Activated naive CD4-positive, alpha-beta T cell treated with anti-CD3 and anti-CD28 coated beads for 36 hours (primary cell): ENCODE data around the gene RNGTT. TPM values are rescaled to one million over a fixed set of nuclear protein-coding genes. Genes with fewer than 3 reads are reported as not detected.
"Not testable (repeated sequence)": the region's sequence is repeated elsewhere in the genome, so short reads cannot be mapped to it uniquely, and the experiment has no call there.

ENCODE experiments used
- CTCF ChIA-PET: fragments of 350-600 bp; sonication (Branson Sonifier 250); formaldehyde crosslinking; loops from one replicate; lab custom pipeline; 2021; ENCODE audit warnings: antibody characterized with exemption; lab: Charles Lee
- DNase-seq: peaks from one replicate; pipeline ENCODE4 v3.0.0-alpha.2; 2020
- H3K27ac Mint-ChIP-seq: one replicate; pipeline ENCODE4 v1.8.0; 2021; ENCODE audit warnings: mild to moderate bottlenecking, mixed read lengths
- H3K27me3 Mint-ChIP-seq: one replicate; pipeline ENCODE4 v1.8.0; 2021; ENCODE audit warnings: low read depth, mixed read lengths
- H3K36me3 Mint-ChIP-seq: one replicate; pipeline ENCODE4 v1.8.0; 2021; ENCODE audit warnings: low read depth, mixed read lengths
- H3K4me1 Mint-ChIP-seq: one replicate; pipeline ENCODE4 v1.8.0; 2021; ENCODE audit warnings: low read depth, mixed read lengths
- H3K4me3 Mint-ChIP-seq: one replicate; pipeline ENCODE4 v1.8.0; 2021; ENCODE audit warnings: mild to moderate bottlenecking, moderate library complexity, mixed read lengths
- H3K9me3 Mint-ChIP-seq: one replicate; pipeline ENCODE4 v1.8.0; 2021; ENCODE audit warnings: mixed read lengths
- intact Hi-C: fragments of 100-400 bp; cut with micrococcal nuclease; formaldehyde crosslinking; loops from one replicate; pipeline ENCODE4 v1.15.1; 2023
- total RNA-seq, 2 experiments: library from RNA; stranded (reverse); gene quantifications; one replicate each; pipeline ENCODE4 v1.2.3, GENCODE V29; 2021

Gene RNGTT
- total RNA-seq, 2 experiments from 2014 or later = 21.7 to 23.5 TPM

DNA sequence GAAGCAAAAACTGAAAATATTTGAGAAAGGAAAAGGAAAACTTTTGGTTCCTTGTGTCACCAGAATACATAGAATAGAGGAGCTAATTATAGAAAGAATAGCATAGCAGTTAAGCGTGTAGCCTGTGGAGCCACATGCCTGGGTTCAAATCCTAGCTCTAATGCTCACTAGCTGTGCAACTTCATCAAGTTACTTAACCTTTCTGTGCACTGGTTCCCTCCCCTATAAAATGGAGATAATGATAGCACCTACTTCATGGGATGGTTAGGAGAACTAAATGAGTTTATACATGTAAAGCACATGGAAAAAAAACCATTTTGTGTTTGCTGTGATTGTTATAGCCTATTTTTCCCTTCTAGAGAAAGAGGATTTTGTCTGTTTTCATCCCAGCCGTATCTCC is 24.5 kb upstream of the RNGTT start:
- H3K4me1 Mint-ChIP-seq = no peaks in the 10 kb centered on the region
- H3K36me3 Mint-ChIP-seq = no peaks in the 10 kb centered on the region
- no peaks in the 10 kb centered on the region for H3K27me3 Mint-ChIP-seq
- DNase-seq = no peak
- intact Hi-C loops = no loop called here
- no peak overlapping the region for H3K27ac Mint-ChIP-seq
- no peaks in the 10 kb centered on the region for H3K9me3 Mint-ChIP-seq
- CTCF ChIA-PET = no interaction called here
- H3K4me3 Mint-ChIP-seq = no peak overlapping the region

DNA sequence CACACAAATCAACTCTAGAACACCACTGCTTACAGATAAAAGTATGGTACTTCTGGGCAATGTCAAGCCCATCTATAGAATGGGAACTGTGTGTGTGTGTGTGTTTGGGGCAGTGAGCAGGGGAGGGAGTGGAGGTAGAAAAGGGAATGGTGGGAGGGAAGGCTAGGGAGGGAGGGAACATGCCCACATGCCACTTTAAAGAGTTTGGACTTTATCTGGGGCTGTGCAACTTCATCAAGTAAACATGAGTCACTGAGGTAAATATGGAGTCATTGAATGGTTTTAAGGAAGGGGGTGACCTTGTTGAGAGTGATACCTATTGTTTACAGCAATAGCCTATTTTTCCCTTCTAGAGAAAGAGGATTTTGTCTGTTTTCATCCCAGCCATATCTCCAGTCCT is 22.5 kb upstream of the RNGTT start:
- CTCF ChIA-PET = interaction anchor here (1.1 kb wide), 1 partner anchor 236 kb away, joined by 3 read pairs; no protein-coding TSS in a partner anchor
- no peaks in the 10 kb centered on the region for H3K27me3 Mint-ChIP-seq
- no peak overlapping the region for H3K4me3 Mint-ChIP-seq
- intact Hi-C loops = no loop called here
- no peak for DNase-seq
- H3K4me1 Mint-ChIP-seq = no peaks in the 10 kb centered on the region
- no peaks in the 10 kb centered on the region for H3K36me3 Mint-ChIP-seq
- H3K9me3 Mint-ChIP-seq = no peaks in the 10 kb centered on the region
- no peak overlapping the region for H3K27ac Mint-ChIP-seq

DNA sequence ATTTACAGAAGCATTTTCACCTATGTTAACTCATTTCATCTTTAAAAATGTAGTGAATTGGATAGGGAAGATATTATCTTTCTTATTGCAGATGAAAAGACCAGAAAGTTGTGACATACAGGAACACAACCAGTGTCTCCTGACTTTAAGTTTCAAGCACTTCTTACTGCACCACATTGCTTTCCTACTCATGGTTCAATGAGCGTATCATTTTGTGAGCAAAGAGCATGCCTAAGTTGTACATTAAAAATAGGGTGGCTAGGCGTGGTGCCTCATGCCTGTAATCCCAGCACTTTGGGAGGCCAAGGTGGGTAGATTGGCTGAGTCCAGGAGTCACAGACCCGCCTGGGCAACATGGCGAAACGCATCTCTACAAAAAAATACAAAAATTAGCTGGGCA is 21.2 kb upstream of the RNGTT start:
- intact Hi-C loops = loop anchor here (5.0 kb wide), 1 partner anchor 368 kb away; the partner anchor contains the start of gene UBE2J1
- H3K27ac Mint-ChIP-seq = no peak overlapping the region

DNA sequence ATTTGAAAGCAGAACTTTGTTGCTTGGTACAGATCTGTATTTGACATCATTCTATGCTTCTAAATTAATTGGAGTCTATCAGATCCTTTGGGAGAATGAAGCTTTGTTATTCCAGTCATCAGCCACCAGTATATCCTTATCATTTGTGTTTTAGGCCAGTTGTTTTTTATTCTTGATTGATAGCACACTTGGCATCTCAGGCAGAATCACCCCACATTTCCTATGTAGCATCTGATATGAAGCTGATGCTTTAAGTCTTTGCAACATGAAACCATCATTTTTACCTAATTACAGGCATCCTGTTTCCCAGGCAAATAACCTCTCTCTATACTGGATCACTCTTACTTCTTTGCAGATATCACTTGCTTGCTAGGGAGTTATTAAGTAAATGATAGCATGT is 20.7 kb upstream of the RNGTT start:
- CTCF ChIA-PET = interaction anchor here (1.5 to 3.6 kb wide), 10 partner anchors 9 to 388 kb away, joined by 3 to 55 read pairs (median 12); partner anchors contain the start of genes PM20D2, PNRC1 and SRSF12
- Mint-ChIP-seq H3K27ac (no peak overlapping the region), H3K27me3 (no peaks in the 10 kb centered on the region), H3K4me1 (no peaks in the 10 kb centered on the region), H3K9me3 (no peaks in the 10 kb centered on the region), H3K4me3 (no peak overlapping the region), H3K36me3 (no peaks in the 10 kb centered on the region)
- intact Hi-C loops = loop anchor here (5.0 kb wide), 1 partner anchor 368 kb away; the partner anchor contains the start of gene UBE2J1
- no peak for DNase-seq

More for the DNA sequence above, 21.2 kb upstream of the RNGTT start:
- no peaks in the 10 kb centered on the region for H3K4me1 Mint-ChIP-seq
- CTCF ChIA-PET = interaction anchor here (2.4 to 3.6 kb wide), 5 partner anchors 8 to 257 kb away, joined by 13 to 55 read pairs (median 18); partner anchors contain the start of genes PM20D2, PNRC1 and SRSF12
- no peaks in the 10 kb centered on the region for H3K36me3 Mint-ChIP-seq
- DNase-seq = no peak
- H3K9me3 Mint-ChIP-seq = no peaks in the 10 kb centered on the region
- no peaks in the 10 kb centered on the region for H3K27me3 Mint-ChIP-seq
- H3K4me3 Mint-ChIP-seq = no peak overlapping the region

DNA sequence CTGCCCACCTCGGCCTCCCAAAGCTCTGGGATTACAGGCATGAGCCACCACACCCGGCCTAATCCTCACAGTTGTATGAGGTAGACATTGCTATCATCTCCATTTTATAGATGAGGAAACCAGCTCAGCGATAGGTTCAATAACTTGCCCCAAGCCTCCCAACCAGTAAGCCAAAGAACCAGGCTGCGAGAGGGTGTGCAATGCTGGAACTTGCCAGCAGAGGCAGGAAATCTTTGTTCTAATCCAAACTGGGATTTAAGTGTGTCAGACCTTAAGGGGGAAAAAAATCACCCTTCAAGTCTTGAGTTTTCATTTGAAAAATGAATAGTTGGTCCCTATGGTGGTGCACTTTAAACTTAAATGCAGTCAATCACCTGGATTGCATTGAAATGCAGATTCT is 20.1 kb upstream of the RNGTT start:
- H3K27me3 Mint-ChIP-seq = no peaks in the 10 kb centered on the region
- CTCF ChIA-PET = interaction anchor here (0.6 to 3.6 kb wide), 18 partner anchors 9 to 626 kb away, joined by 3 to 55 read pairs (median 5); partner anchors contain the start of genes PM20D2, PNRC1 and SRSF12
- H3K4me1 Mint-ChIP-seq = no peaks in the 10 kb centered on the region
- no peak overlapping the region for H3K4me3 Mint-ChIP-seq
- DNase-seq = peak; percentile 25
- intact Hi-C loops = loop anchor here (1.0 to 5.0 kb wide), 2 partner anchors 96 to 369 kb away; partner anchors contain the start of gene UBE2J1
- no peaks in the 10 kb centered on the region for H3K9me3 Mint-ChIP-seq
- H3K36me3 Mint-ChIP-seq = no peaks in the 10 kb centered on the region
- H3K27ac Mint-ChIP-seq = no peak overlapping the region

DNA sequence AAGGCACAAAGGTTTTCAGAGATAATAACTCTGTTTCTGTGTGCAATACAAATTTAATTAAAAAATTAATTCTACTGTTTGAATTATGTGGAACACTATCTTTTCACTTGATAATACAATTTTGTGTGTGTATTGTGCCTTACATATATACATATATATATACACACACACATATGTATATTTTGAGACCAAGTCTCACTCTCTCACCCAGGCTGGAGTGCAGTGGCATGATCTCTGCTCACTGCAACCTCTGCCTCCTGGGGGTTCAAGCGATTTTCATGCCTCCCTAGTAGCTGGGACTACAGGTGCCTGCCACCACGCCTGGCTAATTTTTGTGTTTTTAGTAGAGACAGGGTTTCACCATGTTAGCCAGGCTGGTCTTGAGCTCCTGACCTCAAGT is 19.7 kb upstream of the RNGTT start:
- CTCF ChIA-PET = interaction anchor here (0.6 to 3.6 kb wide), 25 partner anchors 10 to 626 kb away, joined by 3 to 55 read pairs (median 4); partner anchors contain the start of genes PM20D2, PNRC1, RNGTT and SRSF12
- not testable (repeated sequence) for H3K36me3 Mint-ChIP-seq, H3K27ac Mint-ChIP-seq, DNase-seq, H3K4me1 Mint-ChIP-seq, H3K4me3 Mint-ChIP-seq, H3K9me3 Mint-ChIP-seq, H3K27me3 Mint-ChIP-seq
- intact Hi-C loops = loop anchor here (1.0 to 5.0 kb wide), 2 partner anchors 96 to 369 kb away; partner anchors contain the start of gene UBE2J1

DNA sequence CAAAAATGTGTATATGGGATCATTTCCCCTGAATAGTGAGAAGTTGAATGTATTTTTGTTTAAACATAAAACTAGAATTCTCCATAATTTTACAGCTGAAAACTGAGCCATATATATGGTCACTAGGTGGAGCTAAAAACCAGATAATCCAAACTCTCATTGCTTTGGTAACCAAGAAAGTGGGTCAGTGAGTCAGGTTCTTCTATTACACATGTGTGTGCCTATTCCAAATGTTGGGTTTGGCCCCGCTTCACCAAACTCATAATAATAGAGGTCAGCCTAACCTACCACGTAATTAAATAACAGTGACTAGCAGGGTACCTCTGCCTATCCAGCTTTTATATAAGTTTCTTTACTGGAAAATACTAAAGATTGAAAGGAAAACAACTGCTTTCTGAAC is 19.3 kb upstream of the RNGTT start:
- intact Hi-C loops = loop anchor here (1.0 to 5.0 kb wide), 8 partner anchors 19 to 628 kb away; partner anchors contain the start of genes RNGTT and UBE2J1
- H3K27me3 Mint-ChIP-seq = no peaks in the 10 kb centered on the region

DNA sequence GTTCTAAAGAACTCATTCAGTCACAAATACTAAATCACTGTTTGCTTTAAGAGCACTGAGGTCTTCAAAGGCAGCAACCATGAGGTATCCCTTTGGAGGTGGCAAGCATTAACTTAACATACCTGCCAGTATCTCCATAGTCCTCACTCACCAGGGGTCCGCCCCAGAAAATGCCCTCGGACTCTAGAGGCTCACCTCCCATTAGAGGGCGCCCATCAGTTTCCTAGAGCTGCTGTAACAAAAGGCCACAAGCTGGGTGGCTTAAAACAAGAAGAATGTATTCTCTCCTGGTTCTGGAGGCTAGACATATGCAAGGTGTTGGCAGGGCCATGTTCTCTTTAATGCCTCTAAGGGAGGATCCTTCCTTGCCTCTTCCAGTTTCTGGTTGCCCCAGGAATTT is 12.0 kb upstream of the RNGTT start:
- Mint-ChIP-seq H3K4me1 (peaks cover 2% of the 10 kb centered on the region), H3K9me3 (no peaks in the 10 kb centered on the region), H3K27me3 (no peaks in the 10 kb centered on the region), H3K4me3 (no peak overlapping the region), H3K27ac (no peak overlapping the region), H3K36me3 (no peaks in the 10 kb centered on the region)
- DNase-seq = no peak
- intact Hi-C loops = no loop called here
- CTCF ChIA-PET = interaction anchor here (0.6 kb wide), 1 partner anchor 173 kb away, joined by 3 read pairs; no protein-coding TSS in a partner anchor

More for the DNA sequence above, 19.3 kb upstream of the RNGTT start:
- no peaks in the 10 kb centered on the region for H3K36me3 Mint-ChIP-seq
- CTCF ChIA-PET = interaction anchor here (0.7 to 3.6 kb wide), 30 partner anchors 9 to 669 kb away, joined by 3 to 55 read pairs (median 4); partner anchors contain the start of genes PM20D2, PNRC1, RNGTT and SRSF12
- H3K9me3 Mint-ChIP-seq = no peaks in the 10 kb centered on the region
- peak; percentile 37 for DNase-seq
- no peak overlapping the region for H3K27ac Mint-ChIP-seq
- no peaks in the 10 kb centered on the region for H3K4me1 Mint-ChIP-seq
- no peak overlapping the region for H3K4me3 Mint-ChIP-seq

DNA sequence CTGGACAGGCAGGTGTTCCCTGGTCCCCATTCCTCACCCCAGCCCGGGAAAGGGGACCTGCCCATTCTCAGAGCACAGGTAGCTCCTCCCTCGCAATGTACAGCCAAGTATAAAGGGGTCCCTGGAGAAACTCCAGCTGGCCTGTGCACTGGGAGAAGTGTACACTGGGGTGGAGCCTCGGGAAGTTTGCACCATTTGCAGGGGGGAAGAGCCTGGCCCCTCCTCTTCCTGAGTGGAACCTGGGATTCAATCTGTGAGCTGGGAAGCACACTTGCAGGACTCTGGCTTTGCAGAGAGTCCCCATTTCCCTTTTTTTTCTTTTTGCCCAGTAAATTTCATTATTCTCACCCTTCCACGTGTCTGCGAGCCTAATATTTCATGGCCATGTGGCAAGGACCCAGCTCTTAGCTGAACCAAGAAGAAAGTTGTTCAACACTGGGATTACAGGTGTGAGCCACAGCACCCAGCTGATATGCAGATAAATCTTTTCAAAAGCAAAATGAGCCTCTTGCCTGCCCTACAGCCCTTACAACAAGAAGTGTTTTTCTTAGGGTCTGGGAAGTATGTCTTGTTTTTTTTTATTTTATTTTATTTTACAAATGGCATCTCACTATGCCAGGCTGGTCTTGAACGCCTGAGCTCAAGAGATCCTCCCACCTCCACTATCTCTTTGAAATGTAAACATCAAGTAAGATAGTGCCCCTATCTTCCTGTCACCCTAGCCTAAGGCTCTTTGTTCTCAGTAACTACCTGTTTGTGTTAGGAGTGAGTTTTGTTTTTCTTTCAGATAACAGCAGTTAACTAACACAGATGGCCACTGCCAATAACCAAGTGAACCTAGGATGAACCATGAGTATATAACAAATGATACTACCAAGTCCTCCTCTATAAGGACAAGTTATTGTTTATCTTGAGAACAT is 9.3 kb upstream of the RNGTT start:
- Mint-ChIP-seq H3K4me1 (peaks cover 2% of the 10 kb centered on the region), H3K9me3 (peaks cover 8% of the 10 kb centered on the region), H3K27ac (no peak overlapping the region), H3K27me3 (no peaks in the 10 kb centered on the region), H3K36me3 (no peaks in the 10 kb centered on the region), H3K4me3 (no peak overlapping the region)
- CTCF ChIA-PET = interaction anchor here (0.8 to 2.7 kb wide), 3 partner anchors 9 to 269 kb away, joined by 4 to 12 read pairs (median 5); partner anchors contain the start of gene RNGTT
- no peak for DNase-seq
- intact Hi-C loops = no loop called here

DNA sequence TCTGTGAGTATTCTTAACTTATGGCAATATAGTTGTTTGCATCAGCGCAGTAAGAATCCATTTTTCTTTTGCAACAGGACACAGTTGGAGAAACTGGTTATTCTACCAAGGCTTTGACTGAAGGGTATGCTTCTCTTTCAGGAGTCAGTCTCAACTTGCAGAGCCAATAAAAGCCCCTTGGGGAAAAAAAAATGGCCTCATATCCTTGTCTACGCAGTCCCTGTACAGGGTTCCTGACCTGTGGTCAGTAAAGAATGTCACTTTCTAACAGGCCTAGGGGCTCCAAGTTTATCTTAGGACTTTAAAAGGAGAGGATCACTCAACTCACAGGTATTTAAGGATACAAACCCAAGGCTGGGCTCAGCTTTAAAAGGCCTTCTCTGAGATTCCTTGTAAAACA is 6.9 kb upstream of the RNGTT start:
- CTCF ChIA-PET = no interaction called here
- Mint-ChIP-seq H3K27ac (no peak overlapping the region), H3K9me3 (peaks cover 10% of the 10 kb centered on the region)

DNA sequence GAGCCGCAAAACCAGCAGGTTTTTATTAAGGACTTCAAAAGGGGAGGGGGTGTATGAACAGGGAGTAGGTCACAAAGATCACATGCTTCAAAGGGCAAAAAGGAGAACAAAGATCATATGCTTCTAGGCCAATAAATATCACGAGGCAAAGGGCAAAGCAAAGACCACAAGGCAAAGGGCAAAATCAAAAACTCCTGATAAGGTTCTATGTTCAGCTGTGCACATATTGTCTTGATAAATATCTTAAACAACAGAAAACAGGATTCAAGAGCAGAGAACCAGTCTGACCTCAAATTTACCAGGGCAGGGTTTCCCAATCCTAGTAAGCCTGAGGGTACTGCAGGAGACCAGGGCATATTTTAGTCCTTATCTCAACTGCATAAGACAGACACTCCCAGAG is 5.8 kb upstream of the RNGTT start:
- DNase-seq, H3K27ac Mint-ChIP-seq, CTCF ChIA-PET, H3K4me3 Mint-ChIP-seq, H3K9me3 Mint-ChIP-seq, H3K36me3 Mint-ChIP-seq, H3K4me1 Mint-ChIP-seq, H3K27me3 Mint-ChIP-seq: not testable (repeated sequence)
- intact Hi-C loops = loop anchor here (10.0 kb wide), 1 partner anchor 856 kb away; the partner anchor contains the start of gene CASP8AP2

More for the DNA sequence above, 6.9 kb upstream of the RNGTT start:
- no peak overlapping the region for H3K4me3 Mint-ChIP-seq
- peaks cover 2% of the 10 kb centered on the region for H3K4me1 Mint-ChIP-seq
- DNase-seq = no peak
- H3K36me3 Mint-ChIP-seq = no peaks in the 10 kb centered on the region
- intact Hi-C loops = no loop called here
- no peaks in the 10 kb centered on the region for H3K27me3 Mint-ChIP-seq

DNA sequence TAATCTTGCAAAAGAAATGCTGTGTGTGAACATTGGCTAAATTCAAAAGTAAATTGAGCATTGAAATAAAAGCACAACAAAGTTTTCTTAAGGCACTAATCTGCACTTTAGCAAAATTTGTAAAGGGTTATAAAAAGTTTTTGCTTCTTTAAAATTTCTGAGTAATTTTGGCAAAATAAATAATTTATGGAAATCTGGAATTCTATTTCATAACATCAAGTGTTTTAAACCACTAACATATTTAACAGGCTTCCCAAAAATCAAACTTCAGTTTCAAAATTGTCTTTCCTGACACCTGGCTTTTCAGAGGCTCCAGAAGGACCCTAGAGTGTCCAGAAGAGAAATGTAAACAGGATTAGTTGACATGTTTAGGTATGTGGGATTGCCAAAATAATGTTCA is 4.5 kb upstream of the RNGTT start:
- H3K27me3 Mint-ChIP-seq = no peaks in the 10 kb centered on the region
- CTCF ChIA-PET = no interaction called here
- intact Hi-C loops = loop anchor here (10.0 kb wide), 1 partner anchor 857 kb away; the partner anchor contains the start of gene CASP8AP2
- H3K27ac Mint-ChIP-seq = no peak overlapping the region
- no peak for DNase-seq
- H3K4me1 Mint-ChIP-seq = peaks cover 11% of the 10 kb centered on the region
- no peak overlapping the region for H3K4me3 Mint-ChIP-seq
- H3K36me3 Mint-ChIP-seq = no peaks in the 10 kb centered on the region
- peaks cover 10% of the 10 kb centered on the region for H3K9me3 Mint-ChIP-seq
